HG03064 (cell line): Measurements from ENCODE around the gene GTF3C4.
"Not testable (repeated sequence)": the region's sequence is repeated elsewhere in the genome, so short reads cannot be mapped to it uniquely, and the experiment has no call there.

Source experiments
- ATAC-seq: cut with Tn5 transposase; IDR thresholded peaks from one replicate; pipeline ENCODE4 v1.9.1; 2021; ENCODE audit warnings: low read depth; ENCODE audit not compliant: unreplicated experiment

Gene GTF3C4

DNA sequence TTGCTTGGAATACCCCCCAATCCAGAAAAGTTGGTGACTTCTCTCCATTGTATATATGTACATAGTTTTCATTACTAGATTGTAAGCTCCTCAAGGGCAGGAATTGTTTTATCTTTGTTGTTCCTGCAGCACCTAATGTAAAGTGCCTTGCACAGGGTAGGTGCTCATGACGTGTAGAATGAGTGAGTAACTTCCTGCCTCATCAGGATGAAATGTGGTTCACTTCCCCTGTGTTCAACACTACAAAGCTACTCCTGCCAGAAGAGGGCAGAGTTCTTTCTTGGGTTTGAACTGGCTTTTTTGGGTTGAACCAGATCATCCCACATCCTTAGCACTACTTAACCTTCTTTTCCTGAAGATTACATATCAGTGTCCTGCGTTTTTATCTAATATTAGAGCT is 23.9 kb downstream of the GTF3C4 start:
- ATAC-seq, result no peak

DNA sequence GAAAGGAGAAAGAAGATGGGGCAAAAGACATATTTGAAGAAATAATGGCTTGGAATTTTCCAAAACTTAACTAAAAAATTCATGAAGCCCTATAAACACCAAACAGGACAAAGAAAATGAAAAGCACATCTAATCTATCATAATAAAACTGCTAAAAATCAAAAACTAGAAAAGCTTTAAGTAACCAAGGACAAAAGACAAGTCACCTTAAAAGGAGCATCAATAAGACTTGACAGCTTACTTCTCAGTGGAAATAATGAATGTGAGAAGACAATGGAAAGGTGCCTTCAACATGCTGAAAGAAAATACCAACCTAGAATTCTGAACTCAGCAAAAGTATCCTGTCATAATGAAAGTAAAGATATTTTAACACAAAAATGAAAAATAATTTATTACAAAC is 27.0 kb downstream of the GTF3C4 start:
- no peak for ATAC-seq

DNA sequence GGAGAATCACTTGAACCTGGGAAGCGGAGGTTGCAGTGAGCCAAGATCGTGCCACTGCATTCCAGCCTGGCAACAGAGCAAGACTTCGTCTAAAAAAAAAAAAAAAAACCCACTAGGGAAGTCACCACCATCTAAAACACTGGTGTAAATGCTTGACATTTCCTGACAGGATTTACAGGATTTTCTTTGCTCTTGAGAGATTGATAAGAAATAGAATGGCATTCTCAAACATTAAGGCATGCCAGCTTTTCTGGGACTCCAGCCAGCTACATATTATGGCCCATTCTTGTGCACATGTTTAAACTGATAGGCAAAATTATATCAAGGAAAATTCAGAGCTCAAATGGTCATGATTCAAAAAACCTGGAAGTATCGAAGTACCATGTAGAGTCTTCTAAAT is 28.7 kb downstream of the GTF3C4 start:
- no peak for ATAC-seq

DNA sequence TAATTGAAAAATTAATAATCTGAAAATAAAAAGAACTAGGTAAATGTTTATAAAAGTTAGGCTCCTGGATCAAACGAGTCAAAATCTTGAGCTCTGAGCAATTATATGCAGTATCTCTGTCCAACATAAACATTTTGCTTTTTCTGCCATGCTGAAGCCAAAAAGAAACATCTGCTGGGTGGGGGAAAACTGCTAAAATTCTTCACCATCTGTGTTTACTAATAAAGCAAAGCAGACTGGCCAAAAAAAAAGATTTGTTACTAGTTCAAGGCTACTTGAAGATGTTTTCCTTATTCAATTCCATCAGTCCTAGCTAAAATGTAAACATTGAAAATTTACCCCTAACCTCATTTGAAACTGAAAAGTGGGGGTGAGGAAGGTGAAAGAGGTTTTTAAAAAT is 29.7 kb downstream of the GTF3C4 start:
- ATAC-seq, result no peak

DNA sequence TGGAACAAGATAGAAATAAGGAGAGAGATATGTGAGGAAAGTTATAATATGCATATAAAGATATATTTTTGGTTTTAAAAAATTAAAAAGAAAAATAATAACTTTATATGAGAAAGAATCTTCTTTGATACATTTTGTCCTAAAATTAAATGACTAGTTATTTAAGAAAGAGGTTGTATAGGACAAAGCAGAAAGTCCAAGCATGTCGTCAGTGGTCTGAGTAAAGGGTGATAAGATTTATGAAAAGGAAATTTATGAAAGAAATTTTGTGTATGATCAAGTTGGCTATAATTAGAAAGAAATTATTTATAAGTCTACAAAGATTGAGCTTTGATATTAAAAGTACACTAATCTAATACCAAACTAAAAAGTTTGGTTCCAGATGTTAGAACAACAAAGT is 32.0 kb downstream of the GTF3C4 start:
- no peak for ATAC-seq

DNA sequence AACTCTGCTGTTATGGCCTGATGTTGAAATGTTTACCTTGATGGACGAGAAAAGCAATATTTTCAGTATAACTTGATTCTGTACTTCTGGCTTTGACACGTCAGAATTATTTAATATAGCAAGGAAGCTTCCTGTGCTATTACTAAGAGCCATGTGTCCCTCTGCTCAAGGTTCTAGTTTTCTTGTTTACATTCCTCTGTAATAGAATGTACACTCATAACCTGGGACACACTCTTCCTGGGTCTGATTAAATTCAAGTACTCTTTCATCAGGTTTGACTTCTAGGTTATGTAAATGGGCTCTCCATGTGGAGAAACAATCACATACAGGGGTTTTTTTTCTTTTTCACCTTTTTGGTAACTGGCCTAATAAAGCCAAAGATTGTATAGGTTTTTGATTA is 33.1 kb downstream of the GTF3C4 start:
- ATAC-seq, result no peak

DNA sequence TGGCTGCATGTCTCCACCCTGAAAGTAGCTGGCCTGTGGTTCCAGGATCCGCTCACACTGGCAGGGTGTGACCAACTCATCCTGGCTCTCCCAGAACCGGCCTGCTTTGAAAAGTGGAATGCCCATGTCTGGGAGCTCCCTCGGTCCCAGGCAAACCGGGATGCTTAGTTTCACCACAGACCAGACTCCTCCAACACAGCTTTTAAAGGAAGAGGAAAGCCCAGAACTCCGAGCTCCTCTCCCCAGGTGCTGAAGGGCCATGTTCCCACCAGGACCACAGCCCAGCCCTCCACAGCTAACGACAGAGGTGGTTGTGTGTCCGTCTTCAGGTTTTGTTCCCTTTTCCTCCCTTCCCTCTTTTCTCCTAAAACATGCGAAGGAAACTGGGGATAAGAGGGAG is 38.0 kb downstream of the GTF3C4 start:
- ATAC-seq, result no peak

DNA sequence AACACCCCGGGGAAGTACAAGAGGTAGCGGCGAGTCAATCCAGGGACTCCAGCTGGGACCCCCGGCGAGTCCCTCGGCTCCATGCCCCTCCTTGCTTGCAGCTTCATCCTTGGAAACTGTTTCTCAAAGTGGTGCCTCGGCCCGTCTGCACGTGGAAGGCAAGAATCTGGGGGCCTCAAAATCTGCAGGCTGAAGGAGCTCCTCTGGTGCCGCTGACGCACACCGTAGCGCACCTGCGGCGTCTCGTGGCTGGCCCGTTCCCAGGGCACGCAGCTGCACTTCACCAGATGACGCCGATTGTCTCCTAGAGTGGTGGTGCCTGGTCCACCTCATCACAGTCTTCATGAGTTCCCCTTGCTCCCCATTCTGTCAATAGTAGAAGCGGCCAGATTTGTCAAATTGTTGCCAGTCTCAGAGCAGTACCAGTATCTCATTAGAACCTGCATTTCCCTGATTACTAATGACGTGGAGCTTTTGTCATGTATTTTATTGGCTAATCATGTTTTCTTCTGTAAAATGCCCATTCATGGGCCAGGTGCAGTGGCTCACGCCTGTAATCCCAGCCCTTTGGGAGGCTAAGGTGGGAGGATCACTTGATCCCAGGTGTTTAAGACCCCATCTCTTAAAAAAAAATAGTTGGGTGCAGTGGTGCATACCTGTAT is 38.6 kb downstream of the GTF3C4 start:
- no peak for ATAC-seq

DNA sequence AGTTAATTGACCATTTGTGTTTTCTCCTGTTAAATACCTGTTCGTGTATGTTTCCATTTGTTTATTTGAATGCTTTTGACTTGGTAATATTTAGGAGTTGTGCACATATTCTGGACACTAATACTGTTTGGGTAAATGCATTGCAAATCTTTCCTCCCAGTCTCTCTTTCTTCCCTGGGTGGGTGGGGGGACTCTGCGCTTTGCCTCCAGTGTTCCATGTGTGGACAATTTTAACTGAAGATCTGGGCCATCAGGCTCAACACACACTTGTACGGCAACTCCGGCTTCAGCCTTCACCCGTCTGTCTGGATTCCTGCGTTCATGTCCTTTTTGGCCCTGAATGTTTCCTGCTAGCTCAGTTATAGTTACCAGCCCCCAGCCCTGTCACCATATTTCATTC is 40.1 kb downstream of the GTF3C4 start:
- no peak for ATAC-seq

DNA sequence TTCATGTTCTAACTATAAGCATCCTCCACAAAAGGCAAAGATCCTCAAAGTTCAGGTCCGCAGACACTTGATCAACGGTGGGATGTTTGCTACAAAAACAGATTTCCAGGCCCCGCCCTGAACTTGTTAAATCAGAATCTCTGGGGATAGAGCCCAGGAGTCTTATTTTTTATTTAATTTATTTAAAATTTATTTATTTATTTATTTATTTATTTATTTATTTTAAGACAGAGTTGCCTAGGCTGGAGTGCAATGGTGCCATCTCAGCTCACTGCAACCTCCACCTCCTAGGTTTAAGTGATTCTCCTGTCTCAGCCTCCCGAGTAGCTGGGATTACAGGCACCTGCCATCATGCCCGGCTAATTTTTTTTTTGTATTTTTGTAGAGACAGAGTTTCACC is 40.9 kb downstream of the GTF3C4 start:
- not testable (repeated sequence) for ATAC-seq

DNA sequence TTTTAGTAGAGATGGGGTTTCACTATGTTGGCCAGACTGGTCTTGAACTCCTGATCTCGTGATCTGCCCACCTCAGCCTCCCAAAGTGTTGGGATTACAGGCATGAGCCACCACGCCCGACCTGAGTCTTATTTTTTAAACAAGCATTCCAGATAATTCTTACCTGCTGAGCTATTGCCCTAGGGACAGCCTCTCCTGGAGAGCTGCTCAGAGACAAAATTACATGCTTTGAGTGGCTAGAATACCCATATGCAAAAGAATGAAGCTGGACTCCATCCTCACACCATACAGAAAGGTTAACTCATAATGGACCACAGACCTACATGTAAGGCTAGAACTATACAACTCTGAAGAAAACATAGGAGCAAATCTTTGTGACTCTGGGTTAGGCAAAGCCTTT is 41.6 kb downstream of the GTF3C4 start:
- no peak for ATAC-seq

DNA sequence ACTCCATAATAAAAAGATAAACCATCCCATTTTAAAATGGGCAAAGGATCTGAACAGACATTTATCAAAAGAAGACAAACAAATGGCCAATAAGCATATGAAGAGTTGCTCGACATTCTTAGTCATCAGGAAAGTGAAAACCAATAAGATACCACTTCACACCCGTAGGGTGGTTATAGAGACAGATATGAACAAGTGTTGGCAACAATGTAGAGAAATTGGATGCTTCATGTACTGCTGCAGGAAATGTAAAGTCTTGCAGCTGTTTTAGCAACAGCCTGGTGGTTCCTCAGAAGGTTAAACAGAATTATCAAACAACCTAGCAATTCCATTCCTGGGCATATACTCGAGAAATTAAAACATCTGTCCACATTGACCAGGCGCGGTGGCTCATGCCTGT is 42.5 kb downstream of the GTF3C4 start:
- no peak for ATAC-seq

DNA sequence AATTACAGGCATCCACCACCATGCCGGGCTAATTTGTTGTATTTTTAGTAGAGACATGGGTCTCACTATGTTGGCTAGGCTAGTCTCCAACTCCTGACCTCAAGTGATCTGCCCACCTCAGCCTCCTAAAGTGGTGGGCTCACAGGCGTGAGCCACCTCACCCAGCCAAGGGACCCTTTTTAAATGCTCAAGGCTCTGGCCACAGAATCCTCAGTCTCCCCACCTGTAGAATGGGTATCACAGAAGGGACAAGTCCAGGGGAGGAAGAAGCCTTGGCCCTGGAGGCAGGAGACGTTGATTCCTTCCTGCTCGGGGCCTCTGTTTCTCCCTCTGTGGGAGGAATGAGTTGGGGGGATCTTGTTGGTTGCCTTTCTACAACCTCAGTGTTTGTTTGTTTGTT is 45.7 kb downstream of the GTF3C4 start:
- ATAC-seq, result no peak

DNA sequence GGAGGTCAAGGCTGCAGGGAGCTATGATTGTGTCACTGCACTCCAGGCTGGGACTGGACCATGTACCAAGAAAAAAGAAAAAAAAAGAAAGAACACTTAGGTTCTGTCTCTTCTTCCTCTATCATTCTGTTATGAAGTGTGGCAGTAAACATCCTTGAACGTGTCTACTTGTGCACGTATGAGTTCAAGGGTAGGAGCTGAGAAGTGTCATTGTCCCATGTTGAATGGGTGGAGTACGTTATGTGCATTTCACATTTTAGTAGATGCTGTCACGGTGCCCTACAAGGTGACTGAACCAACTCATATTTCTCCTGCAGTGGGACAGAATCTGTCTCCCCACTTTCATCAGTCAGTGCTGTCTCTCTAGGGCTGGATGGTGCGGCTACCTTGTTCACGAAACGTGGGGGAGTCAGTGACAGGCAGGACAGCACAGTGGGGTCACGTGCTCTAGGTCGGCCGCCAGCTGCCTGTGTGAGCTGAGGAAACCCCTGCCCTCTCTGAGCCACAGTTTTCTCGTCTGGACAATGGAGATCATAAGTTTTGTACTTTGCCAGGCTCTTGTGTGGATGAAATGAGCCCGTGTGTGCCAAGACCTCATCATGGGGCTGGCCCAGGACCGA is 47.2 kb downstream of the GTF3C4 start:
- ATAC-seq, result no peak

DNA sequence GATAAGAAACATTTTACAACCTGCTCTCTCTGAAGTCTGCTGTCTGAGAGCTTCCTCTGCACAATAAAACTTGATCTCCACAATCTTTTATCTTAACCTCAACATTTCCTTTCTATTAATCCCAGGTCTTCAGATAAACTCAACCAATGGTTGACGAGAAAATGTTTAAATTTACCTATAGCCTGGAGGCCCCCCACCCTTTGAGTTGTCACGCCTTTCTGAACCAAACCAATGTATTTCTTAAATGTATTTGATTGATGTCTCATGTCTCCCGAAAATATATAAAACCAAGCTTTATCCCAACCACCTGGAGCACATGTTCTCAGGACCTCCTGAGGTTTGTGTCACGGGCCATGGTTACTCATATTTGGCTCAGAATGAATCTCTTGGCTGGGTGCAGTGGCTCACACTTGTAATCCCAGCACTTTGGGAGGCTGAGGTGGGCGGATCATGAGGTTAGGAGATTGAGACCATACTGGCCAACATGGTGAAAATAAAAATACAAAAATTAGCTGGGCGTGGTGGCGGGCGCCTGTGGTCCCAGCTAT is 48.2 kb downstream of the GTF3C4 start:
- ATAC-seq, result not testable (repeated sequence)

DNA sequence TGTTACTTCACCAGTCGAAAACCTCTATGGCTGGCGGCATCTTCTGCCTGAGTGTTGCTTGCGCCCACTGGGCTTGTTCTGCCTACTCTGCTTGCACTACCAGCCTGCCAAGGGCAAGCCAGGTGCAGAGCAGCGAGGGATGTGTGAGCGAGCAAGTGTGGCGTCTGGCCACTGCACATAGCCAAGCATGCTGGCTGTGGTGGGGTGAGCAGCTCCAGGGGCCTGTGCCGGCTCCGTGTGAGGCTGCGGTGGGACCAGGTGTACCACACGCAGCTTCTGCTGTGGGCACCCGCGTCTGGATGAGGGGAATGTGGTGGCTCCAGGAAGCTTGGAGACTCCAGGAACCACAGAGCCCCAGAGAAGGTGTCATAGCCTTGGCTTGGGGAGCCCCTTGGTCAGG is 51.4 kb downstream of the GTF3C4 start:
- ATAC-seq, result no peak

DNA sequence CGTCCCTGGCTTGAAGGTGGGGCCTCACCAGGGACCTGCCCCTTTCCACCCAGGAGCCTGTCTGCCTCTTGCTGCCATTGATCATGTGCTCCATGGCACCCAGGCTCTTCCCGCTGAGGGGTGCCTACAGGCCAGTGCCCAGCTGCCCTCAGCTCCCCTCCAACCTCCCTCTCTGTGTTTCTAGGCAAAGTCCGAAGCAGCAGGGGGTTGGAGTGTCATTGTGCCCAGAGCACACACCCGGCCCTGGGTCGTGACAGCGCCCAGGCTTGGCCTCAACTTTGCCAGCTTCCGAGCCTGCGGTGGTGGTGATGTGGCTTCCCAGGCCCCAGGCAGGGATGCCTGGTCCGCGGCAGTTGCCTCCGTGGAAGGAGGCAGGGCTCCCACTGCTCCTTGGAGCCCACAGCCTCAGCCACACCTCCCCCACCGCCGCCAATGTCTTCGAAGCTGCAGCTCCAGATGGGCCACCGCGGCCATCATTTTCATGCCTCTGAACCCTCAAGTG is 52.4 kb downstream of the GTF3C4 start:
- ATAC-seq, result no peak

DNA sequence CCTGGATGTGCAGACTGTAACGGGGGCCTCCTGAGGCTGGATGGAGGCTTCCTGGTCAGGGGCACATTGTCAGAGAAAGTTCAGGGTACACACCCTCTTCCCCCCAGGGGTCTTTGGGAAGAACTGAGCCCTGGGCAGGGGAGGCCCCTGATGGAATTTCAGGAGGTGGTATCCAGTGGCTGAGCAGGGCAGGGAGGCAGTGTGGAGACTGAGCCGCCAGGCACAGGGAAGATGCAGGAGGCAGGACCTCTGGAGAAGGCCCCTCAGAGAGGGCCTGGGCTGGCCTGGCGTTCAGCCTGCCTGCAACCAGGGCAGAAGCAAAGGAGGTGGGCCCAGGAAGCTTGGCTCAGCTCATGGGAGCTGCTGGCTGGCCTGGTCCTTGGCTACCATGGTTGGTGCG is 53.5 kb downstream of the GTF3C4 start:
- no peak for ATAC-seq

DNA sequence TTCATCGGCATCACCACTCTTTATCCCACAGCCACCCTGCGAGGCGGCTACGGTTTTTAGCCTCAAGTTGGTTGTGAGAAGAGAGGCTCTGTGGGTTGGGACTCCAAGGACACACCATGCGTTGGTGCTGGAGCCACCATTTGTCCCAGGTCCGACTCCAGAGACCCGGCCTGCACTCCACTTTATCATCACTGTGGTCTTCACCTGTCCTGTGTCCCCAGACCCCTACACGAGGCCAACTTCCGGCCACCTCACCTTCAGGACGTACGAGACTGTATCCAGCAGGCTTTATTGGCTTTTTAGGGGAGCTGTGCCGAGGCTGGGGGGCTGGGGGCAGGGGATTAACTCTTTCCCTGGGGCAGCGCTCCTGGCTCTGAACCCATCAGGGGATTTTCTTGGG is 55.0 kb downstream of the GTF3C4 start:
- no peak for ATAC-seq

DNA sequence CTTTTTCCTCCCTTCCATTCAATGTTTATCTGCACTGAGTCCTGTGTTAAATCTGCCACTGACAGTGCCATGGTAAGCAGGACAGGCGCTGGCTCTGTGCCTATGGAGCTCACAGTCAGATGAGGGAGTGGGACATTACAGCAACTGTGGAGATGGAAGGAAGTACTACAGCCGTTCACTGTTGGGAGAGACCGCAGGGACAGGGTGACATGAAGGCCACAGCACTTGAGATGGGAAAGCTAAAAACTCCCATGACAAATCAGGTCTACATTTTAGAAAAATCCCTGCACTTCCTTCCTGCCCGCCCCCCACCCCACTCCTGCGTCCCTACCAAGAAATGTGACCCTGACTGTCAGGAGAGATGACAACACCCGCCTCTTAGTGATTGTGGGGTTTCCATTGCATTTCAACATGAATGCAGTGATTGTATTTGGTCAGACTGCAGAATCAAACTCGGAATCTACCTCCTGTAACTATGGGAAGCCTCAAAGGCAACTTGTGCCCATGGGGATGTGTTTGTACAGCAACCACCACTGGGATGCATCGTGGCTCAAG is 56.4 kb downstream of the GTF3C4 start:
- no peak for ATAC-seq

DNA sequence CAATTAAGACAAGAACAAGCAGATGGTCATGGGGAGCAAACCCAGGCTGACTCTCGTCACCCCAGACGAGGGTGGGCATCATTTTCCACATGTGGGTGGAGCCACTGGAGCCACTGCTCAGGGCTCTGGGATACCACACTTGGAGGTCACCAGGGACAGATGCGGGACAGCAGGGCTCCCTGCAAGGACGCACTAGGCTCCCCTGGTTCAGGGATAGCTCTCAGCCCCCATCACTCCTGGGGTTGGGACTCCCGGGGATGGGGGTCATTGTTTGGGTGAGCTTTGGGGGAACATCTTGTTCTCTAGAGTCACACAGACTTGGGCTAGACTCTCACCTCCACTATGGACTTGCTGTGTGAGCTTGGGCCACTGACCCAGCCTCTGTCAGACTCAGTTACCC is 57.8 kb downstream of the GTF3C4 start:
- ATAC-seq, result no peak

DNA sequence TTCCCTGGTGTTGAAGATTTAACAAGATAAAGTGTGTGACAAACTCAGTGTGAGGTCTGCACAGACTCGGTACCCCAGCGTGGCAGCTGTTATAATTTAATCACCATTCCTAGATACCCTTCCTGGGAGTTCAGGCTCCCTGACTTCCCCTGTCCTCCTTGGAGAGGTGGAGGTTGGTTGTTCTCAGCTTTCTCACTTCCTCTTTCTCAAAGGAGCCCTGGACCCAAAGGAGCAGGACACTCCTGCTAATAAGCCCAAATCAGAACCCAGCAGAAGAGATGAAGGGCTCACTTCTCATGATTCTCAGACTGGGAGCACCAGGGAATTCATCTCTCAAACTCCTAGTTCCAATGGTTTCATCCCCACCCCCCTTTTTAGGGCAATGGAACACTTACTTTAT is 58.2 kb downstream of the GTF3C4 start:
- ATAC-seq, result no peak
